ENCODE measurements around the gene RASAL1. TPM values are rescaled to one million over a fixed set of nuclear protein-coding genes. Genes with fewer than 3 reads are reported as not detected.

Gene RASAL1
- total RNA-seq, 1 donor from 2014 or later = 53.1 TPM

GRCh38 chr12:113057565-113058485 is 77.7 kb downstream of the RASAL1 start:
- ATAC-seq = no peak

DNA sequence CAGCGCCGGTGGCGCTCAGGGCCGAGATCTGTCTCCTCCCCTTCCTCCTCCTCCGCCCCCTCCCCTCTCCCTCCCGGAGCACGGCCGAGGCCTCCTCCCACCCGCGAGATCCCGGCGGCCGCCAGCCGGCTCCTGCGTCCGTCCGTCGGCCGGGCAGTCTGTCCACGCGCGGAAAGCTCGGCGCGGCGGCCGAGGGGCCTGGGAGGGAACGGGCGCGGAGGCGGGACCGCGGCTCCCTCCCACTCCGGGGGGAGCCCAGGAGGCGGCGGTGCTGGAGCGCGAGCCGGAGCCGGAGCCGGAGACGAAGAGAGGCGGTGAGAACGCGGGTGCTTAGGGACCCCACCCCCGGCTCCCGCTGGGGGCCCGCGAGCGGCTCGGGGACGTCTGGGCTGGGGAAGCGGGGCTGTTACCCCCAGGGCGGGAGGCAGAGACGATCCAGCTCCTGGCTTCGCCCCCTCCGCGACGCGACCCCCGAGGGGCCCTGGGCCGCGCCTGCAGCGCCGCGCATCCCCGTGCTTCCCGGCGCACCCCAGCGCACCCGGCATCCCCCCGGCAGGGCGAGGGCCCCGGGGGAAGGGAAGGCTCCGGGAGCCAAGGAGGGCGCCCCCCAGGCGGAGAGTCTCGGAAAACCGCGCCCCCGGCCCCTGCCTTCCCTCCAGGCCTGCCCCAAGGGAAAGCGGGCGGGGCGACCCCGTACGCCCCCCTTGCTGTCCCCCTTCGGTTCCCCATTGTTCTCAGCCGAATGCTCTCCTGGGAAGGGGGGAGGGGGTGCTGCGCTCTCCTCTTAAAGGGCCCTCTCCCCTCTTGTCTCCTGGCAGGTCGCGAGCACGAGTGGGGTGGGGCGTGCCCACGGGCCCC is 78.7 kb downstream of the RASAL1 start, which contains the start of gene DTX1:
Gene DTX1 (plus strand): TSS at position 100 of the 858 bp plus-strand sequence. CDS start 1,463 bp downstream, outside the sequence.
- ATAC-seq = peak; percentile 14

DNA sequence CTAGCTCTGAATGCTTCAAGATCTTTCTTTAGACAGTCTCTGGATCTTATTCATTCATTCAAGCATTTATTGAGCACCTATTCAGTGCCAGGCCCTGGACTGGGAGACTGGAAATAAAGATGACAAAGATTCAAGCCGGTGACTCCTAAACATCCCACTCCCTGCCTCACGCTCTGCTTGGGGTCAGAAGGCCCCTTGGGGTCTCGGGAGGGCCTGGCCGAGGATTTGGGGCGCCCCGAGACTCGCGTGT is 79.3 kb downstream of the RASAL1 start:
- ATAC-seq = no peak

DNA sequence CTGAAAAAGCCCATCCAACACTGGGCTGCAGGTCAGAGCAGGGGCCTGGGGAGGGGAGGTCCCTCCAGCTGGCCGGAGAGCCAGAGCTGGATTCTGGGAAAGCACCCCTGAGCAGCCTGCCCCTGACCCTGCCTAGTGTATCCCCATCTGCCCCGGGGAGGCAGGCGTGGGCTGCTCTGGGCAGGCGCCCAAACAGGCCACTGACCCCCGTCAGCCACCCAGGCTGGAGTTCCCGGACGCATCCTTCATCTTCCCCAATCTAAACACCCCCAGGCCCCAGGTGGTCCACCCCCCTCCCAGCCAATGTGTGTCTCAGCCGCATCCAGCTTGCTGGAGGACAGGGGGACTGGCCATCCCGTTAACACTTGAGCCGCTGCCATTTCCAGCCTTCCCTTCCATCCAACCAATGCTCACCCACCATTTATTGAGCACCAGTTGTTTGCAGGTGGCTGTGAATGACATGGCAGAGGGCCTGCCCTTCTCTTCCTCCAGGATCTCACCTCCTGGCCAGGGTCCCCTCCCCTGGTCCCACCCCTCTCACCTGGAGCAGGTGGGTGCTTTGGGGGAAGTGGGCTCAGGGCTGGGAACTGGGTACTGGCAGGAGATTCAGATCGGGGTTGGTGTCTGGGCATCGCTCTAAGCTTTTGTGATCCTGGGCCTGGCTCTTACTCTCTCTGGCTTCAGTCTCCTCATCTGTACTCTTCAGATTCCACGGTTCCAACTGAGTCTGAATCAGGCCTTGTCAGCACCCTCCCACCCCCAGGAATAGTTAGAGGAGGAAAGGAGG is 79.8 kb downstream of the RASAL1 start:
- no peak for ATAC-seq

GRCh38 chr12:113054948-113055486 is 80.5 kb downstream of the RASAL1 start:
- no peak for ATAC-seq

DNA sequence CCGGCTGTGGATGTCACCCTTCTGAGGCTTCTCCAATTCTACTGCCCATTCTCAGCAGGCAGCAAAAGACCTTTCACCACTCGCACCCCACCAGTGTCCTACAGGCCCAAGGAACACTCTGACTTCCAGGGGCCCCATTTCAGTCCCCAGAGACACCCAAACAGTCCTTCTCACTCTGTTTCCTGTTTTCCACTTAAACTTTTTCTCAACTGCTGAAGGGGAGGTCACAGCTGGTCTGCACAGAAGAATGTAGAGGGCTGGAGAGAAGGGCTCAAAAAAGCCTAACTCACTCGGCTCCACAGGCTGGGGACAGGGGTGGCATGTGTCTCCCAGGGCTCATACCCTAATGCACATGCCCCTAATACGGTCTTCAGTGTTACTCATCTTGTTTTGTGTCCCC is 83.2 kb downstream of the RASAL1 start:
- no peak for ATAC-seq

DNA sequence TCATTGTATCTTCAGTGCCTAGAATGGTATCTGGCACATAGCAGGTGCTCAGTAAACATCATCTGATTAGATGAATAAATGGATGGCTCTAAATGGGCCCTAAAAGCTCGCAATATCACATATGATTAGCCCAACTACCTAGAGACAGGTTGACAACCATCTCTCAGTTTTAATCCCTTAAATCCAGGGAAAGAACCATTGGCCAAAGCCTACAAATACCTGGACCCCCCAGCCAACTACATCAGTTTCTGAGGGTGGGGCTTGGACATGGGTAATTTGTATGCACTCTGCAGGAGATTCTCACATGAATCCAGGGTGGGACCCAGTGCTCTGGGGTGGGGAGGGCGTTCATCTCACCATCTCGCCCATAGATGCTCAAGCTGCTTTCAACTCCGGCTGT is 83.8 kb downstream of the RASAL1 start:
- ATAC-seq = no peak

DNA sequence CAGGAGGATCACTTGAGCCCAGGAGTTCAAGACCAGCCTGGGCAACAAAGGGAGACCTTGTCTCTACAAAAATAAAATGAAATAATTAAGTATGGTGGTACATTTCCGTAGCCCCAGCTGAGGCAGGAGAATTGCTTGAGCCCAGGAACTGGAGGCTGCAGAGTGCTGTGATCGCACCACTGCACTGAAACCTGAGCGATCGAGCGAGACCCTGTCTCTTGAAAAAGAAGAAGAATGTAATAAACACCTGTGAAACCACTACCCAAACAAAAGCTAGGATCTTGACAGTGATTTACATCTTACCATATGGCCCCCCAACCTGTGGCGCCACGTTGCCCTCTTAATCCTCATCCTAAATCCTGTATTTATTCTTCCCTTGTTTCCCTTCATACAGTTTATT is 84.8 kb downstream of the RASAL1 start:
- no peak for ATAC-seq

DNA sequence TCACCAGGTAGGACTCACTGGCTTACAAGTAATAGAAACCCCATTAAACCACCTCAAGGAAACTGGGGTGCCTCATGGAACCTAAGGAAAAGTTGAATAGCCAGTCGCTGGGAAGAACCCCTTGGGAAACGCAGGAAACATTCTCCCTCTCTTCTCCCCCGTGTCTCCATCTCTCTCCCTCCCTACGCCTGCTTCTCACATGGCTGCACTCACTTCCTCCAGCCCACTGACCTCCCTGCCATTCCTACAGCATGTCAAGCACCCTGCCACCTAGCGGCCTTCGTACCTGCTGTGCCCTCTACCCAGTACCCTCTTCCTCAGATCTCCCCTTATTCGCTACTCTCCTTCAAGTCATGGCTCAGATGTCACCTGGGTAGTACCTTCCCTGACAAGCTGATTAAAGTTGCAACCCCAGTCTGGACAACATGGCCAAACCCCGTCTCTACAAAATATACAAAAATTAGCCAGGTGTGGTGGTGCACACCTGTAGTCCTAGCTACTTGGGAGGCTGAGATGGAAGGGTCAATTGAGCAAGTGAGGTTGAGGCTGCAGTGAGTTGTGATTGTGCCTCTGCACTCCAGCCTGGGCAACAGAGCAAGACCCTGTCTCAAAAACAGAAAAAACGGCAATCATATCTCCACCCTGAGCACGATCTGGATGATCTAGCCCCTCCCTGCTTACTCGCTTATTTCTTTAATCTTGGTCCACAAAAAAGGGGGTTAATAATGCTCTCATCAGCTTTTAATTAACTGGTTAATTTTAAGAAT is 85.4 kb downstream of the RASAL1 start:
- ATAC-seq = no peak

Other genes starting within 250 kb of the RASAL1 start
- 37.2 TPM for gene OAS1, start 228.8 kb downstream of the RASAL1 start, total RNA-seq
- 33.6 TPM for gene OAS3, start 197.3 kb downstream of the RASAL1 start, total RNA-seq
- 20.6 TPM for gene OAS2, start 157.2 kb downstream of the RASAL1 start, total RNA-seq
- 0.68 TPM for gene DTX1, start 79.0 kb downstream of the RASAL1 start, total RNA-seq
- 0.20 TPM for gene CFAP73, start 14.0 kb upstream of the RASAL1 start, total RNA-seq
- gene DDX54, start 49.7 kb upstream of the RASAL1 start, total RNA-seq = 46.6 TPM
- 11.0 TPM for gene RITA1, start 50.0 kb upstream of the RASAL1 start, total RNA-seq
- gene TPCN1, start 85.7 kb upstream of the RASAL1 start, total RNA-seq = 35.2 TPM
- gene SLC8B1, start 199.3 kb upstream of the RASAL1 start, total RNA-seq = 16.8 TPM
- gene PLBD2, start 222.8 kb upstream of the RASAL1 start, total RNA-seq = 14.1 TPM